ENCODE measurements around the gene NAGA.

The NAGA gene

DNA sequence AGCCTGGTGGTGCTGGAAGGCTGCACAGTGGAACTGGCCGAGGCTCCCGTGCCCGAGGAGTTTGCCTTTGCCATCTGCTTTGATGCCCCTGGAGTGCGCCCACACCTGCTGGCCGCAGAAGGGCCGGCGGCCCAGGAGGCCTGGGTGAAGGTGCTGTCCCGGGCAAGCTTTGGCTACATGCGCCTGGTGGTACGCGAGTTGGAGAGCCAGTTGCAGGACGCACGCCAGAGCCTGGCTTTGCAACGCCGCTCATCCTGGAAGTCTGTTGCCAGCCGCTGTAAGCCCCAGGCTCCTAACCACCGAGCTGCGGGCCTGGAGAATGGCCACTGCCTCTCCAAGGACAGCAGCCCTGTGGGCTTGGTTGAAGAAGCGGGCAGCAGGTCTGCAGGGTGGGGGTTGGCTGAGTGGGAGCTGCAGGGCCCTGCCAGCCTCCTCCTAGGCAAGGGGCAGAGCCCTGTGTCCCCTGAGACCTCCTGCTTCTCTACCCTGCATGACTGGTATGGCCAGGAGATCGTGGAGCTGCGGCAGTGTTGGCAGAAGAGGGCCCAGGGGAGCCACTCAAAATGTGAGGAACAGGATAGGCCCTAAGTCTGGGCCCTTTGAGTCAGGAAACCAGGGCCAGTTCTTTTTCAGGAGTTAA, 7.0 kb upstream of the NAGA start:
- TF ChIP-seq FOXP2 (optimal IDR thresholded peaks at IDR 0.05; ENCODE audit: borderline replicate concordance, extremely low read depth, extremely low read length, insufficient read depth) (no peak), POLR2AphosphoS5 (IDR thresholded peaks at IDR 0.05; ENCODE audit: low read depth, low read length) (no peak), TAF1 (IDR thresholded peaks at IDR 0.05; ENCODE audit: borderline replicate concordance, insufficient read depth, low read length) (no peak), REST (IDR thresholded peaks at IDR 0.05; ENCODE audit: insufficient read depth in 1 of 2, low read depth in 2 of 2, low read length in 2 of 2) (no peak), SIN3A (IDR thresholded peaks at IDR 0.05; ENCODE audit: borderline replicate concordance, insufficient read depth, low read length) (no peak)

GRCh38 chr22:42076764-42077485, 6.3 kb upstream of the NAGA start:
- TF ChIP-seq POLR2AphosphoS5 (IDR thresholded peaks at IDR 0.05; ENCODE audit: low read depth, low read length) (no peak), REST (IDR thresholded peaks at IDR 0.05; ENCODE audit: insufficient read depth in 1 of 2, low read depth in 2 of 2, low read length in 2 of 2) (no peak), FOXP2 (optimal IDR thresholded peaks at IDR 0.05; ENCODE audit: borderline replicate concordance, extremely low read depth, extremely low read length, insufficient read depth) (no peak), SIN3A (IDR thresholded peaks at IDR 0.05; ENCODE audit: borderline replicate concordance, insufficient read depth, low read length) (no peak), TAF1 (IDR thresholded peaks at IDR 0.05; ENCODE audit: borderline replicate concordance, insufficient read depth, low read length) (no peak)

DNA sequence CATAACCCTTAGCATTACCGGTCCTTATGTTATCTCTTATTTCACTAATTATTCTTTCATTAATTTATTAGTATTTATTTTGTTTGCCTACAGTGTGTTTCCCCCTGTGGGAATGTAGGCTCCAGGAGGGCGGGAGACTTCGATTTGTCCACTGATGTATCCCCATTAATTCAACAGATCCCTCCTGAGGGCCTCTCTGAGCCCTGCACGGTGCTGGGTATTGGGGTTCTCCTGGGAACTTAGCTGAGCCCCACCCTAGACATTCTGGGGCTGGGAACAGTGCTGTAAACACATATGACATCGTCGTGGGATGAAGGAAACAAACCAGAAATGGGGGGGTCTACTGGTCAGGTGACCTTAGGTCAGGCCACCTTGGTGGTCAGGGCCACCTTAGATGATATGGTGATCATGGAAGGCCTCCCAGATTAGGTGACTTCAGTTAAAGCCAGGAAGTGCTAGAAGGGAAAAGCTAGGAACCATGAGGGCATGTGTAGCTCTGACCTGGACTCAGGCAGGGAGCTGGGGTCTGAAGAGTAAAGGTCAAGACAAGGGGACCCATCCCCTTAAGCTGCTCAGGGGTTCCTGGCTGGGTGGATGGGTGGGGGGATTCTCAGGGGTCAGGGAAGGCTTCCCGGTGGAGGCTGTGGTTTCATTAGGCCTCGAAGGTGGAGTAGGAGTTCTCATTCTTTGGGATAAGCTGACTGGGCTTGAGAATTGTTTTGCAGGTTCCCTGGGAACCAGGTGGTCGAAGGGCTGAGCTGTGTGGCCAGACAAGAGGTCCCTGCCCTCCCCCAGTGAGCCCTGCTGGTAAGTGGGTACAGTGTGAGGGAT, 4.4 kb upstream of the NAGA start:
- TF ChIP-seq SIN3A (IDR thresholded peaks at IDR 0.05; ENCODE audit: borderline replicate concordance, insufficient read depth, low read length) (no peak), REST (IDR thresholded peaks at IDR 0.05; ENCODE audit: insufficient read depth in 1 of 2, low read depth in 2 of 2, low read length in 2 of 2) (no peak)

DNA sequence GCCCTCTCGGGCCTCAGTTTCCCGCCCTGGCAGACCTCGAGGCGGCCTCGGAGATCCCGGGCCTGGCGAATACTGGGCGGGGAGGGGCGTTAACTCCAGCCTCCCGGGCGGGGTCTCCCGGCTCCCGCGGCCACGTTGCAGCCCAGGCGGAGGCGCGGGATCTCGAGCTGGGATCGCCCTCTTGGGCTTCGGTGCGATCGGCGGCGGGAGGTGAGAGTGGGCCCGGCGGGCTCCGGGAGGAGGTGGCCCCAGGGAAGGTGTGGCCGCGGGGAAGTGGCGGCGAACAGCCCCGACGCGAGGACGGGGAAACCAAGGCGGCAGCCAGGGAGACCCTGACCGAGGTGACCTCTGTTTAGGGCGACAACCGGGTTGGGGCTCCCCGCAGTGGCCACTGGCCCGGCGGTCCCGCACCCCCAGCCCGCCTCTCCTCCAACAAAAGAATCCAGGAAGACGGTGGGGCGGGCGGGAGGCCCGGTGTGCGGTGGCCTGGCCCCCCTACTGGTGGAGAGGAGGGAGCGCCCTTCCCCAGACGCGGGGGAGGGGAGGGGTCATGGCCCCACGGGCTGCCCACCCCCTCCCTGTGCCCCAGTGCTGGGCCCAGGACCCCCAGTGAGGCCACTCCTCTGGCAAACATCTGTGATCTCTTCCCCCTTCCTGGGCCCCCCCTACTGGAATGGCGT, 3.7 kb upstream of the NAGA start, which contains the start of gene PHETA2:
Gene PHETA2, plus strand, starts transcription at position 117 of the 680 bp plus-strand sequence. CDS start 3,046 bp downstream, outside the sequence.
- TF ChIP-seq SIN3A (IDR thresholded peaks at IDR 0.05; ENCODE audit: borderline replicate concordance, insufficient read depth, low read length) (no peak), FOXP2 (optimal IDR thresholded peaks at IDR 0.05; ENCODE audit: borderline replicate concordance, extremely low read depth, extremely low read length, insufficient read depth) (no peak), REST (IDR thresholded peaks at IDR 0.05; ENCODE audit: insufficient read depth in 1 of 2, low read depth in 2 of 2, low read length in 2 of 2) (no peak), POLR2AphosphoS5 (IDR thresholded peaks at IDR 0.05; ENCODE audit: low read depth, low read length) (no peak)

All from PFSK-1 (cell line).